HG03196 (cell line): ENCODE data around the gene SUN2.

Experiments used
- ATAC-seq: cut with Tn5 transposase; IDR thresholded peaks from one replicate; pipeline ENCODE4 v1.9.1; 2021; ENCODE audit not compliant: unreplicated experiment

The SUN2 gene

DNA sequence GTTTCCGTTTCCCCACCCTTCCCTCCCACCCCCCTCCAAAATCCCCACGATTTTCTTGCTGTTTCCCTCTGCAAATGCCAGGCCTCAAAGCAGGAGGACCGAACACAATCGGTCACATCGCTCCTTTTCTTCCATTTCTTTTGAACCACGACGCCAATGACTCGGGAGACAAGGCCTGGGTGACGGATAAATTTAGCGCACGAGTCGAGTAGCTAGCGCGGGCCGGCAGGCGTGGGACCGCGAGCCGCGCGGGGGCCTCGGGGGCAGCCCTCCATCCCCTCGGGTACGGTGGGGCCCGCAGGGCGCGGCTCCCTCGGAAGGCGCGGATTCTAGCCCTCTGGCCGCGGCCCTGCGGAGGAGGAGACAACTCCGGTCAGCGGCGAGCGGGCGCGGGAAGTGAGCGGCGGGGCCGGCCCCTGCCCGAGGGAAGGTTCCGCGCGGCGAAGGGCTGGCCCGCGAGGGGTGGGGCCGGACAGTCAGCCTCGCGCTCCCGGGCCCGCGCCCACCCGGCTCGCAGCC is 55.5 kb downstream of the SUN2 start:
- peak; percentile 26 for ATAC-seq

DNA sequence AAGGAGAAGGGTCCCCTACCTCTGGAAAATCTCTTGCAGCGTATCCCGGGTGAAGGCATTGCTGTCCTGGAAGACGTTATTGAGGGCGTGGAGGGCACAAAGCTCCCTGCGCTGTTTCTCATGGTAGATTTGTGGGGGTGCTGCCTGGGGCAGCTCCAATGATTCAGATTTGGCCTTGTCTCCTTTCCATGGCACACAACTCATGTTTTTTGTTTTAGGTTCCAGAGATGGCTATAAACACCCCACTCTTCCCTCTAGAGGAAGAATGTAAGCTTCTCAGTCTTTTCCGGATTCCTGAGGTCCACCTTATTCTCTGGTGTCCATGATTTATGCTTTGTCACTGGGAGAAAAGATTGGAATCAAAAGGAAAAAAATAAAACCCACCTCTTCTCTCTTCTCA is 56.0 kb downstream of the SUN2 start:
- ATAC-seq = no peak

DNA sequence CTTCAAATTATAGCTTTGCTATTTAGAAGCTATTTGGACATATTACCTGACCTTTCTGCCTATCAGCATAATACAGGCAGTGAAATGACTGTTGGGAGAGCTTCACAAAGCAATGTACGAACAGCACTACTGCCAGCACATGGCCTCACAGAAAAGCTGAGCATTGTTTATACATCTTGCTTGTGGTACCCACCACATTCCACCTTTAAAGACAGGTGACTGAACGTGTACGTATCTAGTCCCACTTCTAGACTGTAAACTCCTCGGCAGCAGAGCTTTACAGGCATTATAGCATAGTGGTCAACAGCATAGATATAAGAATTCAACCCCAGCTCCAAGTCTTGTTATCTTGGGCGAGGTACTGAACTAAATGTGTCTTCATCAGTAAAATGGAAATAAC is 56.7 kb downstream of the SUN2 start:
- ATAC-seq = no peak

DNA sequence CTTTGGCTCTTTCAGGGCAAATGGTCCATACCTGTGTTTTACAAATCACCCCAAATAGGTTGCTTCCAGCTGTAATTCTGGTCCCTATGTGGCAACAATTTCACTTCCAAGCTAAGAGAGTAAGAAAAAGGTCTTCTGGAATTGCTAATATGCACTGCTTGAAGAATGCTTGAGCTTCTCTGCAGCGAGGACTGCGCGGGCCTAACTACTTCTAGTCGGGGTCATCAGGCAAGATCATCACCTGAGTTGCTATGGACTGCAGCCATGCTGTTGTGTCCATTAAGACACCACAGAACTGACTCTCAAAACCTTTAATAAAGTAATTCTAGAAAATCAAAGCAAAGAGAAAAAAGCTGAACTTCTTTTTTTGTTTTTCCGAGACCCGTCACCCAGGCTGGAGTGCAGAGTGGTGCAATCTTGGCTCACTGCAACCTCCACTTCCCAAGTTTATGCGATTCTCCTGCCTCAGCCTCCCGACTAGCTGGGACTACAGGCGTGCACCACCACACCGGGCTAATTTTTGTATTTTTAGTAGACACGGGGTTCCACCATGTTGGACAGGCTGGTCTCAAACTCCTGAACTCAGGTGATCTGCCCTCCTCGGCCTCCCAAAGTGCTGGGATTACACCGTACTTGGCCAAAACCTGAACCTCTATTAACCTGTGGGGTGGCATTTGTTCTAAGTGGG is 57.2 kb downstream of the SUN2 start:
- no peak for ATAC-seq

DNA sequence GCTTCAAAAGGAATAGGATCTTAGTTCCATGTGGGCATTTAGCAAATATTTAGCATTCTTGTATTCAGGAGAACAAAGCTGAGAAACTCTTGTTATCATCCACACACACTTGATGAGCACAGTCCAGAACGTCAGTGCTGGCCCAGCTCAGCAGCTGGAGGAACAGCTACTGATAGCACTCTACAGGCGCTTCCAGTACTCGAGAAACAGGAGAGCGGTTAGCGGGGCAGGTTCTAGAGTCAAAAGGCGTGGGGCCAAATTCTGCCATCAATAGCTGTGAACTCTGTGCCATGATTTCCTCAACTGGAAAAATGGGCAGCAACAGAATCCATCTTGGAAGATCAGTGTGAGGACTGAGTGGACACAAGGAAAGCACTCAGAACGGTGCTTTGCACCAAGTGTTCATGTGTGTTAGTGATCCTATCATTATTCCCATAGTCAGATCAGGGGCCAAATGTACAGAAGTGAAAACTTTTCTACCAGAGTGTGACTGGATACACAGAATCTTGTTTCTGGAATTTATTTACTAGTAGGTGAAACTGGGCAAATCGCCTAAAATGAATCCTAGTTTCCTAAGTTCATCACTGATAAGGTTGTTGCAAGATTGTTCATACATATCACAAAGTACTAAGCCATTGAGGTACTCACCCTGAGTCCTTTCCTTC is 58.2 kb downstream of the SUN2 start:
- ATAC-seq = no peak

DNA sequence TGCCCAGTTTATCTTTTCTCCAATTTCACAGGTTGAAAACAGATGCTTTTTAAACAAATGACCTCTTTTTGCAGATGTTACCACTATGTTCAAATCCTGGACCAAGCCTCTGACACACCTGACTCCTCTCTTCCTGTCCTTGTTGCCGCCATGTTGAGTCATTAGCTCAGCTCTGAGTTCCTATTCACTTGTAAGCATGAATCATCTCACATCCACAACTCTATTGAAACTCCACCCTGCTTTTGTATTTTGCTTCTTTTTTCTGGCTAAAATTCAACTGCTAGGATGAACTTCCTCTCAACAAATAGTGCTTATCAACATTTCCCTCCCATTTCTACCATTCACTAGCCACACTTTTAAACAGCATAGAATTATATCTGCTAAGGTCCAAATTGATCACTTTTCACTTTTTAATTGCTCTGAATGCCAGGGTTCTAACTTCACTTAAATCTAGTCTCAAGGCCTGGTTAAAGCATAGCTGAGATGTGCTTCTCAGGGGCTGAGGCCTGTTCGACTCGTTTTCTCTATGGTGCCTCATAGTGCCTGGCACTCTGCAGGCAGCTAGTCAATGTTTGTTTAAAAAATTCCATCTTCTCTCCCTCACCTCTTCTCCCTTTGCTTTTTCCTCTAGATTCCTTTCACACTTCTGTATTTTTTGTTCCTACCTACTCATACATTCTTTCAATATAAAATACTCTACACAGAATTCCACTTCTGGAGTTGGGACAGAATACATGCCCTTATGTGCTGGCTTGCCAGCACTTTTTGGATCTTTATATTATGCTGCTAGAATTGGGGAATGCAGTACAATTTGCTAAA is 59.0 kb downstream of the SUN2 start:
- ATAC-seq = no peak

DNA sequence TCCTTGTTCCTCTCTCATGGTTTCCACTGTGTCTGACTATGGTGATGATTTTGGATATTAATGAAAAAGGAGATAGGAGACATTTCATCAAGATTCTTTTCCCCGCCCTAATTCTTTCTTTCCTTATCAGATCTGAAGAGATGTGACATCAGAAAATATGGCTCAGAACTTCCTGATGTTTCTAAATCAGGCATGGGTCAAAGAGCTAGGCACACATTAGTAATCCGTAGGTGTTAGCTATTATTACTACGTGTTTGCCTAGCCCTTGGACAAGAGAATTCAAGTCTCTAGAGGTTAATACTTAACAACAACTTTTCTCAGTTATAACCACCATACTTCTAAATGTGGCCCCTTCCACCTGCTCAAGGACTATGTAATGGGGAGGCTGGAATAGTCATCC is 60.9 kb downstream of the SUN2 start:
- no peak for ATAC-seq

DNA sequence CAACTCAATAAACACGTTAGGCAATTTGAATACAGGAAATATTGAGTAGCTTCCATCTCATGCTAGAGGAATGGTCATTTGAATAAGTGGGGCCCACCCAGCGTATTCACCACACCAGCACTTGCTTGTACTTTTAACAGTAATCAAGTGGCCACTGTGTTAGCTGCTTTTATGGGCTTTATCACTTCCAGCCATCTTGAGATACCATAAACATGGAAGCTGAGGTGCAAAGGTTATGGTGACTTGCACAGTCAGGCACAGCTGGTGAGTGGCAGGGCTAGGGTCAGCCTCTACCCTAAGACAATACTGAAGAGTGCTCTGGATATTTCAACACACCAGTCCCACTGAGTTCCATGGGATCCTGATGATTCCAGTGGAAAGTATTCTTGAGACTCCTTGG is 61.7 kb downstream of the SUN2 start:
- no peak for ATAC-seq

DNA sequence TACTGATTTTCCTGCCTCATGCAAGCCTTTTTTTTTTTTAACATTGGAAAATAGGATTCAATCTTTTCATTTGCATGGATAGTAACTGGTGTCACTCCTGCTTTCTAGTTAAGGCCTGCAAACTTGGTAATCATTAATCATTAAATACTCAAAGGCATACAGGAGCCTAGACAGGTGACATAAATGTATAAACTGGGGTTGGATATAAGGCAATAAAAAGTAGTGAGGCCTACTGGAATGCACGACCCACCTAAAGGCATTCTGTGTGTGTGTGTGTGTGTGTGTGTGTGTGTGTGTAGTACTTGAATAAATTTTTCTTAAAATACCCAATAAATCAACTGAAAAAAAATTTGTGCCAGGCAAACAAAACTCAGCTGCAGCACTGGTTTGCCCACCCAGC is 66.1 kb downstream of the SUN2 start:
- no peak for ATAC-seq

DNA sequence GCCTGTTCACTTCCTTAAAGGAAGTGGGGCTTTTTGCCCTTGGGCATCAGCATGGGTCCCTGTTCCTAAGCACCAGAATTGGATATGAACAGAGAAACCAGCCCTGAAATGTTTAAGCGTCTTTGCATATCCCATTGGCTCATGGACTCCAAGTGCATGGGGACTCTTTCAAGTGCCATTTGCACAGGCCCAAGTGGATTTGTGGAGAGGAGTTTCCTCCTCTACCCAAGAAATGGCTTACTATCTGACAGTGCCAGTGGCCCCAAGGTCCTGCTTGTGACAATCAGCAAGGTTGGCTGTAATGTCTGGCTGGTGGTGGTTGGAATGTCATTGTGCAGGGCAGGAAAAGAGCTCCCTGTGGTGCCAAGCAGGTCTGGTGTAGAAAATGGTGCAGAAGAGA is 70.0 kb downstream of the SUN2 start:
- no peak for ATAC-seq

DNA sequence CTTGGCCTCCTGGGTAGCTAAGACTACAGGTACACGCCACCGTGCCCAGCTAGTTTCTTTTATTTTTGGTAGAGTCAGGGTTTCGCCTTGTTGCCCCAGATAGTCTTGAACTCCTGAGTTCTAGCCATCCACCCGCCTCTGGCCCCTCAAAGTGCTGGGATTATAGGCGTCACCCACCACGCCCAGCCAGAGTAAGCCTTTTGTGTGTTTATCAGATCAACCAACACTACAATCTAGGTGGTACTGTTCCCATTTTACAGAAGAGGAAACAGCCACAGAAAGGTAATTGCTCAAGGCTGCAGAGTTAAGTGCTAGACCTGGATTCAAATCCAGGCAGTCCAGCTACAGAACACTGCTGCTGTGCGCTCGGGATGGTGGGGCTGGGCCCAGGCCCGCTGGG is 70.9 kb downstream of the SUN2 start:
- ATAC-seq = no peak
